ENCODE results near the gene RDH5. TPM values are rescaled to one million over a fixed set of nuclear protein-coding genes. Genes with fewer than 3 reads are reported as not detected.

The RDH5 gene
- total RNA-seq, 1 experiment from 2014 or later, result 12.4 TPM

- H2AFZ ChIP-seq (ENCODE audit: low read length), result no peak overlapping the region
- peaks cover 33% of the 10 kb centered on the region for H3K36me3 ChIP-seq (ENCODE audit: insufficient read depth, low read length)
- H3K4me2 ChIP-seq (ENCODE audit: low read depth, low read length, poor library complexity, severe bottlenecking), result no peak overlapping the region
- no peak overlapping the region for H3K4me3 ChIP-seq (ENCODE audit: low read length)
- H3K9me2 ChIP-seq (replicated peaks; ENCODE audit: insufficient read depth, low read length), result no peaks in the 10 kb centered on the region
- H3K9me3 ChIP-seq (ENCODE audit: low read length), result no peaks in the 10 kb centered on the region
- no peaks in the 10 kb centered on the region for H4K20me1 ChIP-seq (ENCODE audit: insufficient read depth, low read depth, low read length)
- H3K79me2 ChIP-seq (ENCODE audit: low read length), result peaks cover 14% of the 10 kb centered on the region; the same call in 1 of the 2 replicates
- no peaks in the 10 kb centered on the region for H3K4me1 ChIP-seq (ENCODE audit: low read length)
- no peak overlapping the region for H3K27ac ChIP-seq (ENCODE audit: low read length)
- H3K27me3 ChIP-seq (ENCODE audit: low read length), result no peaks in the 10 kb centered on the region
- no peak overlapping the region for H3K9ac ChIP-seq (ENCODE audit: low read length)
- DNase-seq, result no peak
Measured at GRCh38 chr12:55767156-55767555, 47.0 kb downstream of the RDH5 start.

GRCh38 chr12:55771736-55772135, 51.5 kb downstream of the RDH5 start:
- no peaks in the 10 kb centered on the region for H3K4me1 ChIP-seq (ENCODE audit: low read length)
- no peaks in the 10 kb centered on the region for H3K9me3 ChIP-seq (ENCODE audit: low read length)
- H3K9ac ChIP-seq (ENCODE audit: low read length), result no peak overlapping the region
- H3K4me2 ChIP-seq (ENCODE audit: low read depth, low read length, poor library complexity, severe bottlenecking), result no peak overlapping the region
- H3K27me3 ChIP-seq (ENCODE audit: low read length), result no peaks in the 10 kb centered on the region
- 0 out of 2 replicates have a peak, but pooled peaks cover 3% of the 10 kb centered on the region for H4K20me1 ChIP-seq (ENCODE audit: insufficient read depth, low read depth, low read length)
- no peak overlapping the region for H2AFZ ChIP-seq (ENCODE audit: low read length)
- no peak overlapping the region for H3K4me3 ChIP-seq (ENCODE audit: low read length)
- no peak overlapping the region for H3K27ac ChIP-seq (ENCODE audit: low read length)
- DNase-seq, result no peak
- peaks cover 34% of the 10 kb centered on the region; the same call in 1 of the 2 replicates for H3K79me2 ChIP-seq (ENCODE audit: low read length)
- peaks cover 29% of the 10 kb centered on the region for H3K36me3 ChIP-seq (ENCODE audit: insufficient read depth, low read length)
- H3K9me2 ChIP-seq (replicated peaks; ENCODE audit: insufficient read depth, low read length), result no peaks in the 10 kb centered on the region

Small RNA genes lying within 50 kb of the gene (small RNA-seq; reads per million reads assigned to genes)
- not detected for gene AC009779.1
- gene RF00017, result not detected

Other genes with a start within 250 kb of the RDH5 start
- not detected in 2 replicates for gene OR6C68, start 228.0 kb upstream of the RDH5 start, total RNA-seq (2014; rRNA removed; shearing (Covaris generic); ENCODE audit: low replicate concordance)
- gene OR6C4, start 170.8 kb upstream of the RDH5 start, total RNA-seq (2014; rRNA removed; shearing (Covaris generic); ENCODE audit: low replicate concordance), result not detected in 2 replicates
- not detected in 2 replicates for gene OR2AP1, start 147.9 kb upstream of the RDH5 start, total RNA-seq (2014; rRNA removed; shearing (Covaris generic); ENCODE audit: low replicate concordance)
- gene OR10P1, start 83.5 kb upstream of the RDH5 start, total RNA-seq (2014; rRNA removed; shearing (Covaris generic); ENCODE audit: low replicate concordance), result not detected in 2 replicates
- 0.78 and 2.6 TPM in 2 replicates for gene ITGA7, start 12.5 kb upstream of the RDH5 start, total RNA-seq (2014; rRNA removed; shearing (Covaris generic); ENCODE audit: low replicate concordance)
- 83.4 and 191 TPM in 2 replicates for gene BLOC1S1, start 4.3 kb upstream of the RDH5 start, total RNA-seq (2014; rRNA removed; shearing (Covaris generic); ENCODE audit: low replicate concordance)
- 150 and 266 TPM in 2 replicates for gene CD63, start 8.6 kb downstream of the RDH5 start, total RNA-seq (2014; rRNA removed; shearing (Covaris generic); ENCODE audit: low replicate concordance)
- gene GDF11, start 22.7 kb downstream of the RDH5 start, total RNA-seq (2014; rRNA removed; shearing (Covaris generic); ENCODE audit: low replicate concordance), result 2.9 and 7.8 TPM in 2 replicates
- gene SARNP, start 97.3 kb downstream of the RDH5 start, total RNA-seq (2014; rRNA removed; shearing (Covaris generic); ENCODE audit: low replicate concordance), result 64.9 and 100 TPM in 2 replicates
- gene ORMDL2, start 97.6 kb downstream of the RDH5 start, total RNA-seq (2014; rRNA removed; shearing (Covaris generic); ENCODE audit: low replicate concordance), result 32.6 and 37.4 TPM in 2 replicates
- 28.6 and 36.9 TPM in 2 replicates for gene DNAJC14, start 109.2 kb downstream of the RDH5 start, total RNA-seq (2014; rRNA removed; shearing (Covaris generic); ENCODE audit: low replicate concordance)
- gene MMP19, start 122.5 kb downstream of the RDH5 start, total RNA-seq (2014; rRNA removed; shearing (Covaris generic); ENCODE audit: low replicate concordance), result 0.11 TPM in 1 of 2 replicates, not detected in the other
- 58.9 and 63.8 TPM in 2 replicates for gene PYM1, start 207.5 kb downstream of the RDH5 start, total RNA-seq (2014; rRNA removed; shearing (Covaris generic); ENCODE audit: low replicate concordance)
- gene DGKA, start 210.8 kb downstream of the RDH5 start, total RNA-seq (2014; rRNA removed; shearing (Covaris generic); ENCODE audit: low replicate concordance), result 70.4 and 88.5 TPM in 2 replicates
- 8.8 and 9.7 TPM in 2 replicates for gene PMEL, start 245.6 kb downstream of the RDH5 start, total RNA-seq (2014; rRNA removed; shearing (Covaris generic); ENCODE audit: low replicate concordance)
- 35.3 and 49.9 TPM in 2 replicates for gene CDK2, start 246.4 kb downstream of the RDH5 start, total RNA-seq (2014; rRNA removed; shearing (Covaris generic); ENCODE audit: low replicate concordance)

Data from Karpas-422 (cell line).